GM12878 (cell line): ENCODE results near the gene SMIM1.

Experiments
- CEBPZ ChIP-seq: fragments of 150-350 bp; IDR thresholded peaks from 2 replicates; pipeline ENCODE4 v1.6.1; 2016; ENCODE audit warnings: low read depth, low read length
- EP300 ChIP-seq, 2 experiments: fragments of 150-350 bp in 1 of 2; IDR thresholded peaks; 2 replicates each; pipeline ENCODE4 v1.6.1; 2011 to 2012; ENCODE audit warnings: low read depth in 2 of 2, low read length in 2 of 2, borderline replicate concordance in 1 of 2, improper control_type of control experiment in 1 of 2, inconsistent platforms in 1 of 2; ENCODE audit not compliant: control insufficient read depth in 1 of 2
- KDM1A ChIP-seq: fragments of 200-600 bp; sonication (generic); IDR thresholded peaks from 2 replicates; pipeline ENCODE4 v1.6.1; 2016; ENCODE audit warnings: borderline replicate concordance
- SIN3A ChIP-seq: IDR thresholded peaks from 2 replicates; pipeline ENCODE4 v1.6.1; 2012; ENCODE audit warnings: low read depth, low read length, improper control_type of control experiment
- SMC3 ChIP-seq: IDR thresholded peaks from 2 replicates; pipeline ENCODE4 v1.6.1; 2011; ENCODE audit warnings: low read length, improper control_type of control experiment, borderline replicate concordance
- SP1 ChIP-seq: IDR thresholded peaks from one replicate; pipeline ENCODE4 v1.6.1; 2011; ENCODE audit warnings: low read depth, low read length
- STAT1 ChIP-seq: fragments of 450-650 bp; conservative IDR thresholded peaks from 2 replicates; pipeline ENCODE4 v1.6.1; 2014; ENCODE audit warnings: antibody characterized with exemption, mild to moderate bottlenecking
- TAF1 ChIP-seq: IDR thresholded peaks from 2 replicates; pipeline ENCODE4 v1.6.1; 2011; ENCODE audit warnings: mild to moderate bottlenecking, low read depth, low read length, borderline replicate concordance
- TBL1XR1 ChIP-seq: IDR thresholded peaks from 2 replicates; pipeline ENCODE4 v1.6.1; 2012; ENCODE audit warnings: low read depth, low read length, improper control_type of control experiment
- YY1 ChIP-seq: IDR thresholded peaks from 2 replicates; pipeline ENCODE4 v1.6.1; 2011; ENCODE audit warnings: low read depth, mild to moderate bottlenecking, low read length
- ZNF384 ChIP-seq: IDR thresholded peaks from 2 replicates; pipeline ENCODE4 v1.6.1; 2012; ENCODE audit warnings: low read depth, mild to moderate bottlenecking, low read length, improper control_type of control experiment, borderline replicate concordance
- TF ChIP-seq, protein P1 (sequence below), 3 experiments: IDR thresholded peaks in 2 of 3; conservative IDR thresholded peaks in 1 of 3; 2 replicates each; pipeline ENCODE4 v1.5.1; 2011; ENCODE audit warnings: low read depth in 3 of 3, low read length in 3 of 3, mild to moderate bottlenecking in 3 of 3, control low read depth in 2 of 3, moderate library complexity in 2 of 3, inconsistent platforms in 1 of 3, mixed read lengths in 1 of 3; ENCODE audit not compliant: control insufficient read depth in 2 of 3, insufficient read depth in 1 of 3; ENCODE audit errors: extremely low read depth in 1 of 3
- TF ChIP-seq, protein P2 (sequence below): fragments of 450-650 bp; IDR thresholded peaks from 2 replicates; pipeline ENCODE4 v1.6.1; 2017; ENCODE audit warnings: antibody characterized with exemption, mild to moderate bottlenecking, moderate library complexity

DNA sequence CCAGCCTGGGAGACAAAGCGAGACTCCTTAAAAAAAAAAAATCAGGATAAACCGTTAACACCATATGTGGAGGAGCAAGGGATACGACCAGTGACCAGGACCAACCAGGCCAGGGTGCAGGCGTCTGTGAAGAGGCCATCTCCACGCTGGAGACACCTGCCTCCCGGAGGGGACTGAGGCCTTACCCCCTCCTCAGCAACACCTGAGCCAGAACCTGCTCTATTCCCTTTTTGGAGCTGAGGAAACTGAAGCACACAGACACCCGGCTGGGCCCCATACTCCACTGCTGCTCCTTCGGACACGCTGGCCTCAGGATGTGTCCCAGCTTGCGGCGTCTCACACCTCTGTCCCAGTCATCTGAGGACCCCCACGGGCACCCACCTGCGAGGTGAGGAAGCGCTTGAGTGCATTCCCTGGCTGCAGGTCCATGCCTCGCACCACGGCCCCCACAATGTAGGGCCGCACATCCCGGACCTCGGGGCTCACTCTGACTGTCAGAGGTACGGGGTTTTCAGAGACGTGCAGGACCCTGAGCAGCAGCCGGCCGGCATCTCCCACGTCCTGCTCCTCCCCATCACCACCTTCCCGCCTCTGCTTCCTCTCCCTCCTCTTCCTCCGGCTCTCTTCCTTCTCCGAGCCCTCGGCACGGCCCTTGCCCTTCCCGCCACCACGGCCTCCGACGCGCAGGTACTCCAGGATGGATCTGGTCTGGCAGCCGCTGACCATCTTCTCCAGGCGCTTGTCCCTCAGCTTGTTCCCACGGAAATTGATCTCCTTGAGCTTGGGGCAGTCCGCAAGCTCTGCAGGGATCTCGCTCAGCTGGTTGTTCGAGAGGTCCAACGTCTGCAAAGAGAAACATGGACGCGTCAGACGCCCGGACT lies 14.2 kb downstream of the SMIM1 start:
- TF ChIP-seq TAF1 (no peak), SP1 (no peak), STAT1 (no peak), SIN3A (no peak), ZNF384 (no peak), EP300 (IDR thresholded peaks at IDR 0.05; ENCODE audit: borderline replicate concordance in 1 of 2, control insufficient read depth in 1 of 2, low read depth in 2 of 2, low read length in 2 of 2) (no peak), KDM1A (no peak), SMC3 (no peak), CEBPZ (no peak), YY1 (no peak), TBL1XR1 (no peak)
- TF ChIP-seq, protein P1, sequence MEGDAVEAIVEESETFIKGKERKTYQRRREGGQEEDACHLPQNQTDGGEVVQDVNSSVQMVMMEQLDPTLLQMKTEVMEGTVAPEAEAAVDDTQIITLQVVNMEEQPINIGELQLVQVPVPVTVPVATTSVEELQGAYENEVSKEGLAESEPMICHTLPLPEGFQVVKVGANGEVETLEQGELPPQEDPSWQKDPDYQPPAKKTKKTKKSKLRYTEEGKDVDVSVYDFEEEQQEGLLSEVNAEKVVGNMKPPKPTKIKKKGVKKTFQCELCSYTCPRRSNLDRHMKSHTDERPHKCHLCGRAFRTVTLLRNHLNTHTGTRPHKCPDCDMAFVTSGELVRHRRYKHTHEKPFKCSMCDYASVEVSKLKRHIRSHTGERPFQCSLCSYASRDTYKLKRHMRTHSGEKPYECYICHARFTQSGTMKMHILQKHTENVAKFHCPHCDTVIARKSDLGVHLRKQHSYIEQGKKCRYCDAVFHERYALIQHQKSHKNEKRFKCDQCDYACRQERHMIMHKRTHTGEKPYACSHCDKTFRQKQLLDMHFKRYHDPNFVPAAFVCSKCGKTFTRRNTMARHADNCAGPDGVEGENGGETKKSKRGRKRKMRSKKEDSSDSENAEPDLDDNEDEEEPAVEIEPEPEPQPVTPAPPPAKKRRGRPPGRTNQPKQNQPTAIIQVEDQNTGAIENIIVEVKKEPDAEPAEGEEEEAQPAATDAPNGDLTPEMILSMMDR (IDR thresholded peaks at IDR 0.05 in 2 of 3, conservative IDR thresholded peaks at IDR 0.05 in 1 of 3; ENCODE audit: control insufficient read depth in 2 of 3, extremely low read depth in 1 of 3, insufficient read depth in 1 of 3, low read depth in 3 of 3, low read length in 3 of 3): no peak
- TF ChIP-seq, protein P2, sequence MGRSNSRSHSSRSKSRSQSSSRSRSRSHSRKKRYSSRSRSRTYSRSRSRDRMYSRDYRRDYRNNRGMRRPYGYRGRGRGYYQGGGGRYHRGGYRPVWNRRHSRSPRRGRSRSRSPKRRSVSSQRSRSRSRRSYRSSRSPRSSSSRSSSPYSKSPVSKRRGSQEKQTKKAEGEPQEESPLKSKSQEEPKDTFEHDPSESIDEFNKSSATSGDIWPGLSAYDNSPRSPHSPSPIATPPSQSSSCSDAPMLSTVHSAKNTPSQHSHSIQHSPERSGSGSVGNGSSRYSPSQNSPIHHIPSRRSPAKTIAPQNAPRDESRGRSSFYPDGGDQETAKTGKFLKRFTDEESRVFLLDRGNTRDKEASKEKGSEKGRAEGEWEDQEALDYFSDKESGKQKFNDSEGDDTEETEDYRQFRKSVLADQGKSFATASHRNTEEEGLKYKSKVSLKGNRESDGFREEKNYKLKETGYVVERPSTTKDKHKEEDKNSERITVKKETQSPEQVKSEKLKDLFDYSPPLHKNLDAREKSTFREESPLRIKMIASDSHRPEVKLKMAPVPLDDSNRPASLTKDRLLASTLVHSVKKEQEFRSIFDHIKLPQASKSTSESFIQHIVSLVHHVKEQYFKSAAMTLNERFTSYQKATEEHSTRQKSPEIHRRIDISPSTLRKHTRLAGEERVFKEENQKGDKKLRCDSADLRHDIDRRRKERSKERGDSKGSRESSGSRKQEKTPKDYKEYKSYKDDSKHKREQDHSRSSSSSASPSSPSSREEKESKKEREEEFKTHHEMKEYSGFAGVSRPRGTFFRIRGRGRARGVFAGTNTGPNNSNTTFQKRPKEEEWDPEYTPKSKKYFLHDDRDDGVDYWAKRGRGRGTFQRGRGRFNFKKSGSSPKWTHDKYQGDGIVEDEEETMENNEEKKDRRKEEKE: no peak
